ENCODE data around the gene CD99. TPM values are rescaled to one million over a fixed set of nuclear protein-coding genes. Genes with fewer than 3 reads are reported as not detected.

Gene CD99
- total and polyA plus RNA-seq, 2 of the 13 experiments (the other 11 are each of a cell fraction or from before 2014, with no cell fraction given): 78.8 to 111 TPM

DNA sequence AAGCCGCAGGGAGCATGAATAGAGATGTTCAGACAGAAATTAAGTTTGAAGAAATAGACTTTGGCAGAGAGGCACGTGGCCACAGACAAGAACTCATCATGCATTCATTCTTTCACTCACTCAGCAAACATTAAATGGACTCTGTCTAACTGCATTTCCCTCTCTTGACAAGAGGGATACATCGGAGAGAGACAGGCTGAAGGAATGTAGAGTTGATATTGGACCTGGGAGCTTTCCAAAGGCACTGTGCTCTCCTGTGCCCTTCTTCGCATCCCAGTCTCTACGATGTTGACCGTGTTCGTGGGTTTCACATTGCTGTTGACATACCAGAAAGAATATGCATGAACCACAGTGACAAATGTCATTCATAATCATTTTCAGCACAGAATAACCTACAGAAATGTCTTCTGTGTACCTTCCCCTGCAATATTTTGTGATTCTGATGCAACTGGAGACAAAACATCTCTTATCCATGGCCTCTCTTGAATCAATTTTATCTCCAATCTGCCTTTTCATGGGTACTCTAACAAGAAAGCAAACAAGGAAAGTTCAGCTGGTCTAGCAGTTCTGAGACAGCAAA, 34.7 kb upstream of the CD99 start (continued):
- TF ChIP-seq ZNF749 (CRISPR knock-in tag; IDR thresholded peaks at IDR 0.05; ENCODE audit: borderline replicate concordance): no peak
- TF ChIP-seq, protein P1, sequence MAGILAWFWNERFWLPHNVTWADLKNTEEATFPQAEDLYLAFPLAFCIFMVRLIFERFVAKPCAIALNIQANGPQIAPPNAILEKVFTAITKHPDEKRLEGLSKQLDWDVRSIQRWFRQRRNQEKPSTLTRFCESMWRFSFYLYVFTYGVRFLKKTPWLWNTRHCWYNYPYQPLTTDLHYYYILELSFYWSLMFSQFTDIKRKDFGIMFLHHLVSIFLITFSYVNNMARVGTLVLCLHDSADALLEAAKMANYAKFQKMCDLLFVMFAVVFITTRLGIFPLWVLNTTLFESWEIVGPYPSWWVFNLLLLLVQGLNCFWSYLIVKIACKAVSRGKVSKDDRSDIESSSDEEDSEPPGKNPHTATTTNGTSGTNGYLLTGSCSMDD (CRISPR knock-in tag; IDR thresholded peaks at IDR 0.05): no peak
- TF ChIP-seq NCOA2 (CRISPR knock-in tag; IDR thresholded peaks at IDR 0.05): peak; percentile 12; the same call in 1 of the 2 replicates
- no peak for TF ChIP-seq ZNF629 (CRISPR knock-in tag; conservative IDR thresholded peaks at IDR 0.05)
- TF ChIP-seq ZNF564 (CRISPR knock-in tag; IDR thresholded peaks at IDR 0.05): no peak
- 0 out of 2 replicates have a peak, but pooled peaks have one; percentile 18 for TF ChIP-seq SSRP1 (CRISPR knock-in tag; IDR thresholded peaks at IDR 0.05)

DNA sequence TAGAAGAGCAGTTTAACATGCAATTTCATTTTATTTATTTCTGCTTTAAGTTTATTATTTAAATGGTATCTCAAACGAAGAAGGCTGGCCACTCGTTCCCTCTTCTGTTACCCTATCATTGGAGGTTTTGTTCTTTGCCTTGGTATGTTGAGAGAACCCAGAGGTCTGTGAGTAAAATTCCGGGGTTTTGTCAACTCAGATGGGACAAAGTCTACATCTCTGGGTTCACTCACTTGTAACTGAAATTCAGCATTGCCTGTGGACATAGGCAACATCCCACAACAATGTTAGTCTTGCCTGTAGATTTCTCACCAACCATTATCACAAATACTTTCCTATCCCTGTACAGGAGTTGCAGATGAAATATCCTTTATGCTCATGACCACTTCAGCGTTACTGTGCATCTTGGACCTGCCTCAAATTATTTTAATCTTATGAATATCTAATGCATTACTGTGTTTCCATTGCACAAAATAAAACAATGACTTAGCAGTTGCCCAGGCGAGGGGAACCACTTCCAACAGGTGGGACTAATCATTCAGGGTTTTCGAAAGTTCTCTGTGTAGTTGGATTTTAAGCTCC, 33.5 kb upstream of the CD99 start:
- Histone ChIP-seq H3K4me2 (ENCODE audit: low read depth, low read length) (peak overlapping the region; percentile 55), H2AFZ (ENCODE audit: low read length) (no peak overlapping the region), H3K27ac (ENCODE audit: extremely low read length, insufficient read depth, low read length) (peak overlapping the region; percentile 95), H4K20me1 (ENCODE audit: insufficient read depth, low read length) (no peaks in the 10 kb centered on the region), H3K4me1 (ENCODE audit: insufficient read depth, low read length) (peaks cover 62% of the 10 kb centered on the region), H3K9ac (ENCODE audit: insufficient read depth, low read depth, low read length) (peak overlapping the region; percentile 28), H3K4me3 (replicated peaks in 1 of 3; ENCODE audit: insufficient read depth in 1 of 3, low read depth in 2 of 3, low read length in 3 of 3) (peak overlapping the region in 1 of 3 experiments; percentile 2; a peak in 1 of 6 replicates), H3K27me3 (ENCODE audit: control insufficient read depth in 1 of 2, insufficient read depth in 2 of 2, low read length in 2 of 2) (no peaks in the 10 kb centered on the region), H3K79me2 (ENCODE audit: insufficient read depth, low read length) (no peaks in the 10 kb centered on the region), H3K36me3 (replicated peaks in 1 of 2; ENCODE audit: control insufficient read depth in 1 of 2, insufficient read depth in 2 of 2, low read length in 2 of 2) (no peaks in the 10 kb centered on the region), H3K9me3 (ENCODE audit: low read length) (no peaks in the 10 kb centered on the region)
- CTCF ChIA-PET (ENCODE audit: low intra/inter-chr PET ratio, low total read pairs): no interaction called here
- FAIRE-seq (peak; percentile 4), DNase-seq (ENCODE audit: low spot score) (peak; percentile 79), ATAC-seq (peak; percentile 49)
- in situ Hi-C loops (cut with HindIII; ENCODE audit: extremely low pct_ligation_motif_present, low pct_unique_long_range_greater_than_20kb) (loop anchor here (5.0 kb wide), 1 partner anchor 35 kb away; the partner anchor contains the start of gene CD99), intact Hi-C loops (cut with micrococcal nuclease; ENCODE audit: unreplicated experiment) (loop anchor here (1.0 to 5.0 kb wide), 2 partner anchors 33 to 50 kb away; no protein-coding TSS in a partner anchor)
- POLR2A ChIA-PET: no interaction called here
- 21% methylated on average over 6 of the region's 6 CpGs for WGBS (ENCODE audit: low lambda C conversion rate)
- no TSS peak for BruUV-seq (replicated peaks)
- TF ChIP-seq HCFC1 (IDR thresholded peaks at IDR 0.05; ENCODE audit: low read depth, low read length): no peak
- peak; percentile 86 for TF ChIP-seq HNF4G (IDR thresholded peaks at IDR 0.05; ENCODE audit: borderline replicate concordance, low read depth, low read length)
- TF ChIP-seq HNF4G (CRISPR knock-in tag; IDR thresholded peaks at IDR 0.05; ENCODE audit: borderline replicate concordance, low read depth): no peak
- no peak for TF ChIP-seq ZNF792 (CRISPR knock-in tag; IDR thresholded peaks at IDR 0.05)
- TF ChIP-seq ZNF354B (CRISPR knock-in tag; IDR thresholded peaks at IDR 0.05): no peak
- TF ChIP-seq CENPT (CRISPR knock-in tag; IDR thresholded peaks at IDR 0.05; ENCODE audit: low read depth): no peak
- TF ChIP-seq KAT8 (CRISPR knock-in tag; IDR thresholded peaks at IDR 0.05): no peak
- TF ChIP-seq ADNP (CRISPR knock-in tag; IDR thresholded peaks at IDR 0.05): no peak
- TF ChIP-seq CBX5 (CRISPR knock-in tag; IDR thresholded peaks at IDR 0.05; ENCODE audit: borderline replicate concordance): no peak
- TF ChIP-seq ZNF724P (CRISPR knock-in tag; IDR thresholded peaks at IDR 0.05; ENCODE audit: borderline replicate concordance): no peak
- TF ChIP-seq KDM1A (CRISPR knock-in tag; IDR thresholded peaks at IDR 0.05): no peak
- TF ChIP-seq, protein P2, sequence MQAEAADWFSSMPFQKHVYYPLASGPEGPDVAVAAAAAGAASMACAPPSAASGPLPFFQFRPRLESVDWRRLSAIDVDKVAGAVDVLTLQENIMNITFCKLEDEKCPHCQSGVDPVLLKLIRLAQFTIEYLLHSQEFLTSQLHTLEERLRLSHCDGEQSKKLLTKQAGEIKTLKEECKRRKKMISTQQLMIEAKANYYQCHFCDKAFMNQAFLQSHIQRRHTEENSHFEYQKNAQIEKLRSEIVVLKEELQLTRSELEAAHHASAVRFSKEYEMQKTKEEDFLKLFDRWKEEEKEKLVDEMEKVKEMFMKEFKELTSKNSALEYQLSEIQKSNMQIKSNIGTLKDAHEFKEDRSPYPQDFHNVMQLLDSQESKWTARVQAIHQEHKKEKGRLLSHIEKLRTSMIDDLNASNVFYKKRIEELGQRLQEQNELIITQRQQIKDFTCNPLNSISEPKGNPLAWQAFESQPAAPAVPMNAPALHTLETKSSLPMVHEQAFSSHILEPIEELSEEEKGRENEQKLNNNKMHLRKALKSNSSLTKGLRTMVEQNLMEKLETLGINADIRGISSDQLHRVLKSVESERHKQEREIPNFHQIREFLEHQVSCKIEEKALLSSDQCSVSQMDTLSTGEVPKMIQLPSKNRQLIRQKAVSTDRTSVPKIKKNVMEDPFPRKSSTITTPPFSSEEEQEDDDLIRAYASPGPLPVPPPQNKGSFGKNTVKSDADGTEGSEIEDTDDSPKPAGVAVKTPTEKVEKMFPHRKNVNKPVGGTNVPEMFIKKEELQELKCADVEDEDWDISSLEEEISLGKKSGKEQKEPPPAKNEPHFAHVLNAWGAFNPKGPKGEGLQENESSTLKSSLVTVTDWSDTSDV (CRISPR knock-in tag; IDR thresholded peaks at IDR 0.05): no peak
- no peak for TF ChIP-seq RFXANK (CRISPR knock-in tag; IDR thresholded peaks at IDR 0.05)
- peak; percentile 88 for TF ChIP-seq TEAD3 (CRISPR knock-in tag; optimal IDR thresholded peaks at IDR 0.05; ENCODE audit: borderline replicate concordance)
- TF ChIP-seq EP300 (IDR thresholded peaks at IDR 0.05; ENCODE audit: low read depth in 2 of 2, low read length in 2 of 2): peak in 1 of 2 experiments; percentile 51; a peak in 1 of 4 replicates
- no peak for TF ChIP-seq EP300 (CRISPR knock-in tag; IDR thresholded peaks at IDR 0.05; ENCODE audit: borderline replicate concordance)
- TF ChIP-seq ZNF670 (CRISPR knock-in tag; IDR thresholded peaks at IDR 0.05; ENCODE audit: borderline replicate concordance): no peak

All from HepG2 (cell line).